HK-2 (cell line): Measurements from ENCODE around the gene COPG1.
"Not testable (repeated sequence)": the region's sequence is repeated elsewhere in the genome, so short reads cannot be mapped to it uniquely, and the experiment has no call there.

ENCODE experiments used
- DNase-seq: peaks from one replicate; pipeline ENCODE4 v3.0.0-alpha.2; 2018; ENCODE audit not compliant: unreplicated experiment

The COPG1 gene, protein sequence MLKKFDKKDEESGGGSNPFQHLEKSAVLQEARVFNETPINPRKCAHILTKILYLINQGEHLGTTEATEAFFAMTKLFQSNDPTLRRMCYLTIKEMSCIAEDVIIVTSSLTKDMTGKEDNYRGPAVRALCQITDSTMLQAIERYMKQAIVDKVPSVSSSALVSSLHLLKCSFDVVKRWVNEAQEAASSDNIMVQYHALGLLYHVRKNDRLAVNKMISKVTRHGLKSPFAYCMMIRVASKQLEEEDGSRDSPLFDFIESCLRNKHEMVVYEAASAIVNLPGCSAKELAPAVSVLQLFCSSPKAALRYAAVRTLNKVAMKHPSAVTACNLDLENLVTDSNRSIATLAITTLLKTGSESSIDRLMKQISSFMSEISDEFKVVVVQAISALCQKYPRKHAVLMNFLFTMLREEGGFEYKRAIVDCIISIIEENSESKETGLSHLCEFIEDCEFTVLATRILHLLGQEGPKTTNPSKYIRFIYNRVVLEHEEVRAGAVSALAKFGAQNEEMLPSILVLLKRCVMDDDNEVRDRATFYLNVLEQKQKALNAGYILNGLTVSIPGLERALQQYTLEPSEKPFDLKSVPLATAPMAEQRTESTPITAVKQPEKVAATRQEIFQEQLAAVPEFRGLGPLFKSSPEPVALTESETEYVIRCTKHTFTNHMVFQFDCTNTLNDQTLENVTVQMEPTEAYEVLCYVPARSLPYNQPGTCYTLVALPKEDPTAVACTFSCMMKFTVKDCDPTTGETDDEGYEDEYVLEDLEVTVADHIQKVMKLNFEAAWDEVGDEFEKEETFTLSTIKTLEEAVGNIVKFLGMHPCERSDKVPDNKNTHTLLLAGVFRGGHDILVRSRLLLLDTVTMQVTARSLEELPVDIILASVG

DNA sequence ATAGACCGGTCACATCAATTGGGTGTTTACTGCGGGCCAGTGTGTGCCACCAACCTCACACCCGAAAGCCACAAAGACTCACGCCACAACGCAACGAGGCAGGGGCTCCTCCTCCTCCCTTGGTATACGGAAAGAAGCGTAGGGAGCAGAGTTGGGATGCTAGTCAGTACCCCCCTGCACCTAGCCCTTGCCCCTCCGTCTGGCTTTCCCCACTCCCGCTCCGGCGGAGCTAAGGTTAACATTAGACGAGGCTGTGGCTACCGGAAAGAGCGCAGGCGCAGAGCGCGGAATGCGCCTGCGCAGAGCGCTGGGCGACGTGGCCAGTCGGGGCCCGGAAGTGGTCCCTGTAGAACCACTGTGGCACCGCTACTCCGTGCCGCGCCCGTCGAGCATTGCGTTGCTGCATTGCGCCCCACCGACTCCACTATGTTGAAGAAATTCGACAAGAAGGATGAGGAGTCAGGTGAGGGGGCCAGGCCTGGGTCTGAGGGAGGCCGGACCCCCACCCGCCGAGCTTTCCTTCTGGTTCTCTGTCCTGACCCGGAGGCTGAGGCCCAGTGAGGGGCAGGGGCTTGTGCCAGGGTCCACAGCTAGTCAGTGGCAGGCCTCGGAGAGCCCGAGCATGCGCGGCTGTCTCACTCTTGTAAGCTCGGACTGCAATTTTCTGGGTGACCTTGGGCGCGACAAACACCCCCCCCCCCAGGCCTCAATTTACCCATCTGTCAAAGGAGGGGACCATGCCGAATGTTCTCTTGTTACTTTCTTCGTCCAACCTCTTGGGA, at the start of gene COPG1:
Gene COPG1, plus strand, starts transcription at position 323 of the 782 bp plus-strand sequence. Its CDS starts 104 bp downstream, at position 427.
- DNase-seq, result peak; percentile 92

DNA sequence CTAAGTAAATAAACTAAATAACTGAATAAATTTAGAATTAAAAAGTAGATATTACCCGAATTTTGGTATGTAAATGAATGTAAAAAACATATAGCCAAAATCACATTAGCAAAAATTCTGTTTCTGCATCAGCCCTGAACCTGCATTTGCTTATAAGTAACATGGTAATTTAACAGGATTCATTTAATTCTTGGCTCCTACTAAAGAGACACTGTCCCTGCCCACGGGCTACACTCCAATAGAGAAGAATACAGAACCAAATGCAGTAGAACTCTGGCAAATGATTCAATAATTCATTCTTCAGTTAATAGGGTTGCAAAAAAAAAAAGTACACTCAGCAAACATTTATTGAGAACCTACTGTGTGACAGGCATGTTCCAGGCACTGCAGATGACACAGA, 44.9 kb upstream of the COPG1 start:
- no peak for DNase-seq

DNA sequence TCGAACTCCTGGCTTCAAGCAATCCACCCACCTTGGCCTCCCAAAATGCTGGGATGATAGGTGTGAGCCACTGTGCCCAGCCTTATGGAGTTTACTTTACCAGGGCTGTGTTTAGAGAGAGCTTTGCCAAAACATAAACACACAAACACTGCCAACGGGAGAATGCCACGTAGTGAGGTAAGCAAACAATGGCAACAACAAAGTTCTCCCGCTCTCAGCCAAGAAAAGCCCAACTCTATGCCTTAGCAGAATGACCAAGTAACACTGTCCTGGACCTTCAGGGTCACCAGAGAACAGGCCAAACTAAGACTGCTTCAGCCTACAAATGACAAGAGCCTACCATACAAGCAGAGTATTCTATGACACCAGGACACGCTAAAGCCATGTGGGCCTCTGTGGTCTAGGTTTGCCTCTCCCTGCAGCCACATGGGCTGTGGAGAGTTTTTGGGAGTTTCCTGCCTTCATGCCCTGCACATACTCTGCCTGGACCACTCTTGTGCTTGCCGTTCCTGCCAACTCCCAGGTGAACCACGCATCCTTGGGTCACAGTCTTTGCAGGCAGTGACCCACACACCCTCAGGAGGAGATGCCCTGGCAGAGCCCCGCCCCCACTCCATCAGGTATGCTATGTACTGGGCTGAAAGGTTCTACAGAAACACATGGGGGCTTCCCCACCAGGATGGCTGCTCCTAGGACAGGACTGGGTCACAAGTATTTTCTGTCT, 44.1 kb upstream of the COPG1 start:
- DNase-seq, result no peak

DNA sequence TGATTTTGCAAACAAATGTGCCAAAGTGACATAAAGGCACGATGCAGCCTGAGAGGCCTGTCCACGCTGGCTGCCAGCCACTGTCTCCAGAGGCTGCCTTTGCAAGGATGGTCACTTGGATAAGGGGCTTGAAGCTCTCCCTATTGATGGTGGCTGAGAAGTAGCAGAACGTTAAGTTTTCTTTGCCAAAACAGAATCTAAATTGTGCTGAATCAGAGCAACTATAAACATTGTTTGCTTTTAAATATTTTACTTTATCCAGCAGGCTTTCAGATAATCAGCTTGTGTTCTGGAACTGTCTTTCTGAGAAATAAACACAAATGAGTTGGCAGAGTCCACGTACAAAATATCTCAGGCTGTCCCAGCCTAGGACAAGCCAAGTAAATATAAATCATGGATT, 41.9 kb upstream of the COPG1 start:
- no peak for DNase-seq

DNA sequence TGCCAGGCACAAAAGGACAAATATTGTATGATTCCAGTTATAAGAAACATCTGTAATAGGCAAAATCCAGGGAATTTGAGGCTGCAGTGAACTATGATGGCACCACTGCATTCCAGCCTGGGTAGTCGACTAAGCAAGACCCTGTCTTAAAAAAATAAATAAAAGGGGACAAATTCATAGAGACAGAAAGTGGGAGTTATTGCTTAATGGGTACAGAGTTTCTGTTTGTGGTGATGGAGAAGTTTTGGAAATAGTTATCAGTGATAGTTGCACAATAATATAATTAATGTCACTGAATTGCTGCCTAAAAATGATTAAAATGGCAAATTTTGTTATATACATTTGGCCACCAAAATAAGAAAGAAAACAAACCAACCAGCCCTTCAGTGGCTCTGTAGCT, 38.1 kb upstream of the COPG1 start:
- no peak for DNase-seq

DNA sequence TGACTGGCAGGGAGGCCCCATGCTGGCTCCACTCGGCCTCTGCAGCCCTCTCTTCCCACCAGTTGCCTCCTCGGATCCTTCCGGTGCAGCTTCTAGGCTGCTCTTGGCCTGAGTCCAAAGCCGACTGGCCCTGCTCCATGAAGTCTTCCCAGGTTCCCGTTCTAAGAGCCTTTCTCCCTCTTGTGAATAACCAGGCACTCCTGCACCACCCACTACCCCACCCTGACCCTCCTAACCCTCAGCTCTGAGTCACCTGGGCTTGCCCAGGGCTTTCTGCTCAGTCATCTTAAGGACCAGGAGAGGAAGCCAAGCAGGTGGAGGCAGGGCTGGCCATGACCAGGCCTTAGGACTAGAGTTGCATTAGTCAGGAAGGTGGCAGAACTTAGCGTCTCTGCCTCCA, 37.6 kb upstream of the COPG1 start:
- DNase-seq, result peak; percentile 95

DNA sequence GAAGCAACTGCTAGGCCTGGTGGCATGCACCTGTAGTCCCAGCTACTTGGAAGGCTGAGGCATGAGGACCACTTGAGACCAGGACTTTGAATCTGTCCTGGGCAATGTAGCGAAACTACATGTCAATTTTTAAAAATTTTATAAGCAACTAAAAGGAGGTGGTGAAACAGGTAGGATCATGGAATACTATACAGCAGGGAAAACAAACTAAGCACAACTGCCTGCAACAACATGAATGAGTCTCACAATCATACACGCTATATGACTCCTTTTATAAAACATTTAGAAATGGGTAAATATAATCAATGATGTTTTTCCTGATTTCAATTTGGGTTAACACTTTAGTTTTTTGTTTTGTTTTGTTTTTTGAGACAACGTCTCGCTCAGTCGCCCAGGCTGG, 36.2 kb upstream of the COPG1 start:
- no peak for DNase-seq

DNA sequence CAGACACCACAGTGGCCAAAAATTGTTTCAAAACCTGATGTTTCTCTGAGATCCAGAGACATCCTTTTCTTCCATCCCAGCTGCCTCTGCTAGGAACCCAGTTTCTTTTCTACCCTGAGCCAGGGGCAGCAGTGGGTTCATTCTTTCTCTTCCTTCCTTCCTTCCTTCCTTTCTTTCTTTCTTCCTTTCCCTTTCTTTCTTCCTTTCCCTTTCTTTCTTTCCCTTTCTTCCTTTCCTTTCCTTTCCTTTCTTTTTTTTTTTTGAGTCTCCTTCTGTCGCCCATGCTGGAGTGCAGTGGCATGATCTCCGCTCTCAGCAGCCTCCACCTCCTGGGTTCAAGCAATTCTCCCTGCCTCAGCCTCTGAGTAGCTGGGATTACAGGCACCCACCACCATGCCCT, 30.7 kb upstream of the COPG1 start:
- no peak for DNase-seq

DNA sequence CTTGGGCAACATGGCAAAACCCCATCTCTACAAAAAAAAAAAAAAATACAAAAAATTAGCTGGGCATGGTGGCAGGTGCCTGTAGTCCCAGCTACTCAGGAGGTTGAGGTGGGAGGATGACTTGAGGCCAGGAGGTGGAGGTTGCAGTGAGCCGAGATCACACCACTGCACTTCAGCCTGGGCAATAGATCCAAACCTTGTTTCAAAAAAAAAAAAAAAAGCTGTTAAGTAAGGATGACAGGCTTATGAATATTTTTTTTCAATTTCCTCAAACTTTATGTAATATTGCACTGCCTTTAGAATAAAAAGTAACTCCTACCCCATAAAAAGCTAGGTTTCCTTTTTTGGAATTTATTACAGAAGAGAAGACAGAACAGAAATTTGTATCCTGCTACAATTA, 25.0 kb upstream of the COPG1 start:
- not testable (repeated sequence) for DNase-seq

DNA sequence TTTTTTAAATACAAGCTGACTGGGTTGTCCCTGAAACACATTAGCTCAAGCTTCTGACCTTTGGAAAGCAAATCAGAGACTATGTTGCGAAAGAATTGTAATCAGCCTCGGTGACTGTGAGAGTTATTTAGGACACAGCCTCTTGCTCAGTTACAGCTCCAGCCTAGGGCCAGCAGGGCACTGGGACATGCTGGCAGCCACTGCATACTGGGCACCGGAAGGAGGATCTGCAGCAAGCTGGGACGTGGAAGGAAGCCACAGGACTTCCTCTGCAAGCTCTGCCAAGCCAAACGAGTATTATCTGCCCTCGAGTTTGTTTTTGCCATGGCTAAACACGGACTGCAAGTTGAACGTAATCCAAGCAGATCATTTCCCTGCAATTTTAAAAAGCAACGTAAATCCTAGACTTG, 24.4 kb upstream of the COPG1 start:
- peak; percentile 45 for DNase-seq

DNA sequence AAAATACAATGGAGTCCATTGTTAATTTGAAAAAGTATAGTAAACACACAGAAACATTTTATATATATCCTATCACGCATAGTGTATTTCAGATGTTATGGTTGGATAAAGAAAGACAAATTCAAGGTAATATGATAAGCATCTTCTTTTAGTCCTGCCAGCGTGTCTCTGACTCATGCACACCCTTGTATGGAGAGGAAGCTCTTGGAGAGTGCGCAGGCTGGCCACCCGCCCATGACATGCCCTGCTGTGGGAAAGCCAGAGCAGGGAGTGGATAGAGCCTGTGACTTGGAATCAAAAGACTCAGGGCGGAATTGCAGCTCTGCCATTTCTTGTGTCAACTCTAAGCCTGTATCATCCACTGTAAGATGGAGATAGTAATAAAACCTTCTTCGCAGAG, 23.0 kb upstream of the COPG1 start:
- DNase-seq, result peak; percentile 62

DNA sequence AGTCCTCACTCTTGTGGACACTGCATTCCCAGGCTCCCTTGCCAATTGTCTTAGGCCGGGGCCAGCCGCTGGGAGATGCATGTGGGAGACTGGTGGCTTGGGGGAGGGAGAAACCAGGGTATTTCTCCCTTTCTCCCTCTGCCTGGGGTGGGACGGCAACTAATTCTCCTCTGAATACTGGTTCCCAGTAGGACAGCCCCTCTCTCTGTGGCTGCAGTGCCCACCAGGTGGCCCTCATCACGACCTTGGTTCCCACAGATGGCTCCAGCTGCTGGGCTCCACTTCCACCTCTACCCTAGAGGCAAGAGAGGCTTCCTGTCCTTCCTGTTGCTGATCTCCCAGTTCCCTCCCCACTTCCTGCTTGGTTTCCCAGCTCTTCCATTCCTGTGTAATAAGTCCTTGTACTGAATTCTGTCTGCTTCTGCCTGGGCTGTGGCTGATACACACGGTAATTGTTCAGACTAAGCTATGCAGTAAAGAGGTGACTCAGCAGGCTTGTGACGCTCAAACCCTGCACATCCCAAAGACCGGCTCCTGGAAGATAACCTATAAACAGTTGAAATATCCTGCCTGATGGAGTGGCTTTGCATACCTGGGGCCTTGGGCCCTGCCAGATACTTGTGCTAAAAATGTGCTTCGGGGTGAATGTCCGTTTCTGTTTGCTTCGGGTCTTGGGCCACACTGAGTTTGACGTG, 20.4 kb upstream of the COPG1 start:
- DNase-seq, result peak; percentile 55

DNA sequence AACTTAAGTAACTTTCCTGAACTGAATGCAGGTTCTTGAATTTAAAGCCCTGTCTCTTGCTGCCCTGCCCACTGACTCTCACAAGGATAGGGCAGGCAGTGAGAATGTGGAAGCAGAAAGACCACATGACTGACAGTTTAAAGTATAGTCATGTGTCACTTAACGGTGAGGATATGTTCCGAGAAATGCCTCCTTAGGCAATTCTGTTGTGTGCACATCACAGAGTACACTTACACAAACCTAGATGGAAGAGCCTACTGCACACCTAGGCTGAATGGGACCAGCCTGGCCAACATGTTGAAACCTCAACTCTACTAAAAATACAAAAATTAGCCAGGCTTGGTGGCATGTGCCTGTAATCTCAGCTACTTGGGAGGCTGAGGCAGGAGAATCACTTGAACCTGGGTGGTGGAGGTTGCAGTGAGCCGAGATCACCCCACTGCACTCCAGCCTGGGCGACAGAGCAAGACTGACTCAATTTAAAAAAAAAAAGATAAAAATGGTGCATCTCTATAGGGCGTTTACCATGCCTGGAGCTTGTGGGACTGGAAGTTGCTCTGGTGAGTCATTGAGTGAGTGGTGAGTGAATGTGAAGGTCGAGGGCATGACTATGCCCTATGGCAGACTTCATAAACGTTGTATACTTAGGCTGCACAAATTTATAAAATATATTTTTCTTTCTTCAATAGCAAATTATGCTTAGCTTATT, 18.9 kb upstream of the COPG1 start:
- peak; percentile 43 for DNase-seq

DNA sequence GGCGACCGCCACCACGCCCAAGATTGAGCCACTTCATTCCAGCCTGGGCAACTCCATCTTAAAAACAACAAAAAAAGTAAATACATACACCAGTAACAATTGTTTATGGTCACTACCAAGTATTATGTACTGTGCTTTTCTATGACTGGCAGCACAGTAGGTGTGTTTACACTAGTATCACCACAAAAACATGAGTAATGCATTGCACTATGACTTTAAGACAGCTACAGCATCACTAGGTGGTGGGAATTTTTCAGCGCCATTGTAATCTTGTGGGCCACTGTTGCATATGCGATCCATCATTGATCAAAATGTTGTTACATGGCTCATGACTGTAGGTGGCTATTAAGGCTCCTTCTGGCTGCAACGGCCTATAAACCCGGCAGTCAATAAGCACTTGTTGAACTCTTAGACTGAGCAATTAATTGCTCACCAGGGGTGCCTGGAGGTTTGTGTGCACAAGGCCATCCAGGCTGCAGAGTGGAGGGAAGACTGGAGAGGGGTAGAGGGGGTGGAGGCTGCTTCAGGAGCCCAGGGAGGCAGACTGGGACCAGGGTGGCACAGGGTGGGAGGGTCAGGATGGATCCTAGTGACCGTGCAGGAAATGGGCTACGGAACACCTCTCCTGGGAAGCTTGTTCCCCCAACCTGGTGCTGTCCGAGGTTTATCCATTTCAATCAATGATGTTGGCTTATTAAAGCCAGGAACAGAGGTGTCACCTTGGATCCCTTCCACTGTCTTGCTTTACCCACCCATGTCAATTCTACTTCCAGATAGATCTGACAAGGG, 17.9 kb upstream of the COPG1 start:
- no peak for DNase-seq

DNA sequence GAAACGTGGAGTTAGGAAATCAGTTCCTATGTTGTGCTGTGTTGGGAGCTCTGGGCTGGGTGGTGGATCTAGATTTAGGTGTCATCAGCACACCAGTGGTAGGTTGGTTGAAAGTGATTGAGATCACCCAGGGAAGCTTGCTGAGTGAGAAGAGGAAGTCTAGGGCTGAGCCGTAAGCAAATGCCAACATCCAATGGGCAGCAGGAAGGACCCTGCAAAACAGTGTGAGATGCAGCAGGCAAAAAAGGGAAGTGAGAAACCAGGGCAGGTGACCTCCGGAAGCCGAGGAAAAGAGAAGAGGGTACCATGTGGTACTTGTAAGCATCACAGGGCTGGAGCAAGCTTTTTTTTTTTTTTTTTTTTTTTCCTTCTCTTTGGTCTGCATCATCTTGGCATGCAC, 15.9 kb upstream of the COPG1 start:
- DNase-seq, result no peak

DNA sequence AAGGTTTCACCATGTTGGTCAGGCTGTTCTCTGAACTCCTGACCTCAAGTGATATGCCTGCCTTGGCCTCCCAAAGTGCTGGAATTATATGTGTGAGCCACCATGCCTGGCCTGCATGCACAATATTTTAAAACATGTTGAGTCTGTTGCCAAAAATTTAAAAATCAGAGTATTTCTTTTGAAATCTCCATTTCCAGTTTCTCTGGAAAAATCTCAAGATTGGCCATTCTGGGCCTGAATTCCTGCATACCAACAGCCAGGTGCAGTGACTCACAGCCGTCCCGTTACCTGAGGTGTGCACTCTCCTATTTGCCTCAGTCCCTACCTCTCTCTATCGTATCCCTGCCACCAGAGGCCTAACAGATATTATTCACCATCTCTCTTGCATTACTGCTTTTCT, 15.0 kb upstream of the COPG1 start:
- no peak for DNase-seq

DNA sequence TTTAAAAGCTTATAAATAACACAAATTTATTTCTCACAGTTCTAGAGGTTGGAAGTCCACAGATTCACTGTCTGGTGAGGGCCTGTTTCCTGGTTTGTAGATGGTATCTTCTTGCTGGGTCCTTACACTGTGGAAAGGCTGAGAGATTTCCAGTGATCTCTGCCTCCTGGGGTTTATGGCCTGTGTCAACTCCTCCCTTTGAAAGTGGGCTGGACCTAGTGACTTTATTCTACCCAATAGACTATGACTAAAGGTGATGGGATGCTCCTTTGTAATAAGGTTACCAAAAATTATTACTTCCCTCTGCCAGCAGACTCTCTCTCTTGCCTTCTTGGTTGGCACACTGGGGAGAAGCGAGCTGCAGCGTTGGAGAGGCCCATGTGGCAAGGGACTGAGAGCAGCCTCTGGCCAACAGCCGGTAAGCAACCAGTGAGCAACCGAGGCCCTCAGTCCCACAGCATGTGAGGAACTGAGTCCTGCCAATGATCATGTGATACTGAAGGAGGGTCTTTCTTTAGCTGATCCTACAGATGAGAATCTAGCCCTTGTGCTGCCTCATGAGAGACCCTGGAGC, 14.0 kb upstream of the COPG1 start:
- no peak for DNase-seq

DNA sequence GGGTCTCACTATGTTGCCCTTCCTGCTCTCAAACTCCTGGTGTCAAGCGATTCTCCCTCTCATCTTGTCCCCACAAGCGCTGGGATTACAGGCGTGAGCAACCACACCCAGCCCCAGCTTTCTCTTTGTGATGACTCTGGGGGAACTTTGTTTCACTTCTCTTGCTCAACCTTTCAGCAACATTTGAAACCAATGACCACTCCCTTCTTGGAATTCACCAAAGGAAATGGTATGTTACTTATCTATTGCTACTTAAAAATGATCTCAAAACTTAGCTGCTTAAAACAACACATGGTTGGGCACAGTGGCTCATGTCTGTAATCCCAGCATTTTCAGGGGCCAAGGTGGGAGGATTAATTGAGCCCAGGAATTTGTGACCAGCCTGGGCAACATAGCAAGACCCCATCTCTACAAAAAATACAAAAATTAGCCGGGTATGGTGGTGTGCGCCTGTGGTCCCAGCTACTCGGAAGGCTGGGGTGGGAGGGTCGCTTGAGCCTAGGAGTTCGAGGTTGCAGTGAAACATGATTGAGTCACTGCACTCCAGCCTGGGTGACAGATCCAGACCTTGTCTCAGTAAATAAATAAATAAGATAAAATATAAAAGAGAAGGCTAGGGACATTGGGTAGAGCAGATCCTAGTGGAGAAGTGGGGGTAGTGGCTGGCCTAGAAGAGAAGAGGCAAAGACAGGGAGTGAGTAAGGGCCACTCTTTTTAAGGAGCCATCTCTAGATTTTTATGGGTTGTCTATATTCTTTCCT, 10.3 kb upstream of the COPG1 start:
- DNase-seq, result no peak
